Aorta (tissue), 5 donors: Measurements from ENCODE around the gene CFI. TPM values are rescaled to one million over a fixed set of nuclear protein-coding genes. Genes with fewer than 3 reads are reported as not detected.
A peak's percentile ranks its signal among the peaks of the same experiment; 100 is the strongest.

Source experiments
- ATAC-seq: fragments of 200-7000 bp; cut with Tn5 transposase; one replicate; pipeline ENCODE4 v1.9.1; 2022; ENCODE audit warnings: moderate library complexity; ENCODE audit not compliant: low FRiP score
- DNase-seq, 2 donors: peaks; one replicate each; pipeline ENCODE4 v3.0.0-alpha.2; 2020
- H3K27ac ChIP-seq, 2 donors: one replicate each; pipeline ENCODE4 v1.5.1; 2013; ENCODE audit warnings: low read length in 2 of 2, mild to moderate bottlenecking in 2 of 2, moderate library complexity in 2 of 2, control low read depth in 1 of 2, inconsistent platforms in 1 of 2, low read depth in 1 of 2
- H3K27me3 ChIP-seq, 2 donors: one replicate each; pipeline ENCODE4 v1.6.1; 2013; ENCODE audit warnings: control low read depth in 1 of 2, low read length in 1 of 2, mild to moderate bottlenecking in 1 of 2, moderate library complexity in 1 of 2; ENCODE audit not compliant: insufficient read depth in 2 of 2, control insufficient read depth in 1 of 2
- H3K36me3 ChIP-seq, 2 donors: one replicate each; pipeline ENCODE4 v1.6.1; 2013; ENCODE audit warnings: control low read depth in 1 of 2, low read length in 1 of 2, mild to moderate bottlenecking in 1 of 2; ENCODE audit not compliant: insufficient read depth in 2 of 2, control insufficient read depth in 1 of 2
- H3K4me1 ChIP-seq, 2 donors: one replicate each; pipeline ENCODE4 v1.6.1; 2013; ENCODE audit warnings: low read length in 2 of 2, control low read depth in 1 of 2, mild to moderate bottlenecking in 1 of 2, moderate library complexity in 1 of 2; ENCODE audit not compliant: insufficient read depth in 2 of 2, control insufficient read depth in 1 of 2
- H3K4me3 ChIP-seq, 2 donors: one replicate each; pipeline ENCODE4 v1.5.1; 2013; ENCODE audit warnings: low read length in 2 of 2, control low read depth in 1 of 2, mild to moderate bottlenecking in 1 of 2
- H3K9me3 ChIP-seq: one replicate; pipeline ENCODE4 v1.6.1; 2013; ENCODE audit warnings: mild to moderate bottlenecking, low read length; ENCODE audit not compliant: control insufficient read depth
- WGBS, 2 donors: extraction: QIAGEN DNeasy Blood & Tissue Kit; methylation state at CpG; one replicate each; pipeline ENCODE4 v1.1.7; 2013; 5-methylcytosine and 5-hydroxymethylcytosine counted together
- intact Hi-C, 2 donors: fragments of 100-400 bp; cut with DNase I; formaldehyde crosslinking; loops; one replicate each; pipeline versions ENCODE4 v1.14.2 to v1.15.0; 2022
- polyA plus RNA-seq, 2 donors: library from polyadenylated mRNA; stranded (reverse); fragments of 200-250 nt; gene quantifications; one replicate each; pipeline ENCODE4 v1.2.3, GENCODE V29; 2013
- total RNA-seq, 2 donors: library from RNA; stranded (reverse); fragmentation: NEBNext Ultra II Directional; extraction: Animal tissue kit (Norgen Biotek cat#: 25700); gene quantifications; one replicate each; pipeline ENCODE4 v1.2.1, GENCODE V29; 2021
- donor health status: healthy with polysubstance abuse.
- donor health status: Bipolar disorder and iron deficiency.
- donor health status: DM: no; HTN: no; CAD: no.
- donor health status: DM: no; HTN: no; CAD: no.
- donor health status: DM: yes; HTN: yes; CAD: no.

The CFI gene
- total and polyA plus RNA-seq, 4 donors = 1.0 to 64.5 (median 17.8) TPM

DNA sequence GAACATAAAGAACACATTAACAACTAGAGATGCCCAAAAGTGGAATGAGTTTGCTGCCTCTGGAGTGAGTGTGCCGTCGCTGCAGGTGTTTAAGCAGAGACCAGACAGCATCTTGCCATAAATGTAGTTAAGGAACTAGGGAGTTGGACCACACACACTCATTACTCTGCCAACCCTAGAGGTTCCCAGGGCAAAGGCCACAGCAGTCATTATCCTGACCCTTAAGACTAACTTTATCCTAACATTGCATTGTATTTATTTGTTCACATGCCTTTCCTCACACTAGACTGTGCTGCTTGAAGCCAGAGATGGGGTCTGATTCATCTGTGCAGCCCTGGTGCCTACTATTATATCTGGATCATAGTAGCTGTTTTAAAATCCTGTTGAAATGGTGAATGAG is 55.1 kb downstream of the CFI start:
- H3K9me3 ChIP-seq = no peaks in the 10 kb centered on the region
- ATAC-seq = no peak
- intact Hi-C loops = no loop called here
- no peaks in the 10 kb centered on the region for H3K36me3 ChIP-seq
- DNase-seq = no peak
- 70 to 80% methylated on average over 2 of the region's 2 CpGs for WGBS, 2 donors
- H3K4me3 ChIP-seq = no peak overlapping the region
- H3K27me3 ChIP-seq = peaks cover 0 to 3% of the 10 kb centered on the region in 2 donors
- no peak overlapping the region for H3K27ac ChIP-seq
- H3K4me1 ChIP-seq = no peaks in the 10 kb centered on the region

DNA sequence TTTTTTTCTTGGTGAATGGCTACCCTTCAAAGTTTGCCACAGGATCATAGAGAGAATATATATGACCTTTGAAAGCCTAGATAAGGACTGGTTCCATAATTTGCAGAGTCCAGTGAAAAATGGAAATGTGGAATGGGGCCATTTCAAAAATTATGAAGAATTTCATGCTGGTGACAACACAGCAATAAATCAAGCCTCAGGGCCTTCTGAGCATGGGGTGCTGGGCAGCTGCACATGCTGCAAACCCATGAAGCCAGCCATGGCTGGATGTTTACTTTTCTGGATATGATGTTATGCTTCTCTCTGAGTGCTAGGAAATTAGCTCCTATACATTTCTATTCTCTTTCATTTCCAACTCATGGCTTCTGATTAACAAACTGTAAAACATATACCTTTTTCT is 56.0 kb downstream of the CFI start:
- intact Hi-C loops = no loop called here
- ATAC-seq = no peak
- H3K4me3 ChIP-seq = no peak overlapping the region

GRCh38 chr4:109739547-109739946 is 62.3 kb downstream of the CFI start:
- H3K4me3 ChIP-seq = no peak overlapping the region
- no peaks in the 10 kb centered on the region for H3K4me1 ChIP-seq
- H3K9me3 ChIP-seq = no peaks in the 10 kb centered on the region
- H3K27ac ChIP-seq = no peak overlapping the region
- DNase-seq (no peak), ATAC-seq (no peak)
- no peaks in the 10 kb centered on the region for H3K36me3 ChIP-seq
- no peaks in the 10 kb centered on the region for H3K27me3 ChIP-seq
- intact Hi-C loops = no loop called here
- 69 to 80% methylated on average over 3 of the region's 3 CpGs for WGBS, 2 donors

More for the DNA sequence above, 56.0 kb downstream of the CFI start:
- no peaks in the 10 kb centered on the region for H3K36me3 ChIP-seq
- no peak for DNase-seq
- no peak overlapping the region for H3K27ac ChIP-seq
- H3K27me3 ChIP-seq = peaks cover 0 to 3% of the 10 kb centered on the region in 2 donors
- H3K9me3 ChIP-seq = no peaks in the 10 kb centered on the region
- no peaks in the 10 kb centered on the region for H3K4me1 ChIP-seq

DNA sequence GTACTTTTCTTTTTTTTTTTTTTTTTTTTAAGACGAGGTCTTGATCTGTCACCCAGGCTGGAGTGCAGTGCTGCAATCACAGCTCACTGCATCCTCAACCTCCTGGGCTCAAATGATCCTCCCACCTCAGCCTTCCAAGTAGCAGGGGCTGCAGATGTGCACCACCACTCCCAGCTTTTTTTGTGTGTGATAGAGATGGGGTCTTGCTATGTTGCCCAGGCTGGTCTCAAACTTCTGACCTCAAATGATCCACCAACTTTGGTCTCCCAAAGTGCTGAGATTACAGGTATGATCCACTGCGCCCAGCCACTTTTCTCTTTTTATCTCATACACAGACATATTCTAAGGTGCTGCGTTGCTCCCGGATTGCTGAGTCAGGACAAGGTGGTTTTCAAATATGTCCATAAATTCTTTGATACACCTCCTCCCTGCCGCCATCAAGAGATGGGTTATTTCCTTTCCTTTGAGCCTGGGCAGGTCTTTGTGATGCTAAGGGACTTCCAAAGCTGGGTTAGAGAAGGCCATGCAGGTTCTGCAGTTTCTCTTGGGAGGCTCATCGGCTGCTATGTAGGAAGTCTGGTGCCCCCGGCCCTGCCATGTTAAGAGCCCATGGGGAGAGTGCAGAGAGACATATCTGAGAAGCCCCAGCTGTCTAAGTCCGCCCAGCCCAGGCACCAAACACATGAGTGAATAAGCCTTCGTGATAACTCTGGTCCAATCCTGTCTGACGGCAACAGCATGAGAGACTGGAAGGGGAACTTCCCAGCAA is 63.5 kb downstream of the CFI start:
- Histone ChIP-seq H3K27me3 (no peaks in the 10 kb centered on the region), H3K9me3 (no peaks in the 10 kb centered on the region), H3K27ac (no peak overlapping the region), H3K4me1 (no peaks in the 10 kb centered on the region), H3K4me3 (no peak overlapping the region), H3K36me3 (no peaks in the 10 kb centered on the region)
- 84 to 86% methylated on average over 9 to 10 of the region's 10 CpGs for WGBS, 2 donors
- DNase-seq (no peak), ATAC-seq (no peak)
- intact Hi-C loops = no loop called here

DNA sequence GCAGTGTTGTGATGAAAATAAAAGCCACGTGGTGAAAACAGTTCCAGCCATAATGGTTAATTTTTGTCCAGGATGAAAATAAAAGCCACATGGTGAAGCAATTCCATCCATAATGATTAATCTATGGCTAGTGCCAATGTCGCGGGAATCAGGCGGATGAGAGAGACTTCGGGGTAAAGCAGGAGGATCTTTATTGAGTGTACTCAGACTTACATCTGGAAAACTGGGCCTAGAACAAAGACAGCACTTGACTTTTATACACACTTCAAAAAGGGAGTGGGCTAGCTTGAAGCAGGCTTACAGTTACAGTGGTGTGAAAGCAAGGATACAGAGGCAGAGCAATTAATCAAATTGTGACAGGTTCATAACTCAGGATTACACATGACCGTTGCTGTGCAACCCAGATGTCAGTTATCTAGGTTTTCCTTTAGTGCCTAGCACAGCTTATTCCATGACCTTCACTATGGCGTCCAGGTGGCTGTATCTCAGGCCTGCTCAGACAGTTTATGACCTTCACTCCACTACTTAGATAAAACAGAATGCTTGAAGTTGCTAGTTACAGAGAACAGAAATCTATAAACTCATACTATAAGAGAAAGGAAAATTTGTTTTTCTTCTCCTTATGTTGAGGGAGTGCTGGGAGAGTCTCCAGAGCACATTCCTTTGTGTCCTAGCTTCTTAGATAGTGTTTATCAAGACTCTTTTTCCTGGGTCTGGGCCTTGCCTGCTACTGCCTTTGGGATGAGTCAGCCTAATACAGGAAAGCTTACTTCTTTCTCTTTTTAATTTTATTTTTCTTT is 66.0 kb downstream of the CFI start:
- Histone ChIP-seq H3K27me3 (no peaks in the 10 kb centered on the region), H3K4me1 (no peaks in the 10 kb centered on the region), H3K36me3 (no peaks in the 10 kb centered on the region), H3K9me3 (no peaks in the 10 kb centered on the region), H3K4me3 (no peak overlapping the region), H3K27ac (no peak overlapping the region)
- no peak for DNase-seq
- 71 to 81% methylated on average over 7 of the region's 7 CpGs for WGBS, 2 donors
- intact Hi-C loops = no loop called here
- ATAC-seq = no peak

- Histone ChIP-seq H3K4me3 (no peak overlapping the region), H3K9me3 (no peaks in the 10 kb centered on the region), H3K4me1 (no peaks in the 10 kb centered on the region), H3K27me3 (no peaks in the 10 kb centered on the region), H3K36me3 (no peaks in the 10 kb centered on the region), H3K27ac (no peak overlapping the region)
- ATAC-seq = no peak
- WGBS, 2 donors = 70 to 80% methylated on average over 5 of the region's 5 CpGs
- DNase-seq = no peak
- intact Hi-C loops = no loop called here
These were observed 68.1 kb downstream of the CFI start for GRCh38 chr4:109733728-109734127.

- intact Hi-C loops = no loop called here
- 51% methylated on average over 21 of the region's 21 CpGs for WGBS, 2 donors
- no peaks in the 10 kb centered on the region for H3K27me3 ChIP-seq
- peak overlapping the region; percentile 71 to 91 for H3K4me3 ChIP-seq
- no peaks in the 10 kb centered on the region for H3K9me3 ChIP-seq
- ATAC-seq (no peak), DNase-seq (no peak)
- H3K36me3 ChIP-seq = no peaks in the 10 kb centered on the region
- peak overlapping the region in 1 of 2 donors; percentile 55 for H3K27ac ChIP-seq
- H3K4me1 ChIP-seq = no peaks in the 10 kb centered on the region
These were observed 70.9 kb downstream of the CFI start for GRCh38 chr4:109730619-109731545.
